Measurements from ENCODE around the gene PDE4C. TPM values are rescaled to one million over a fixed set of nuclear protein-coding genes. Genes with fewer than 3 reads are reported as not detected.

PDE4C gene
- total RNA-seq, 1 donor, result under 0.01 TPM

- TF ChIP-seq CTCF (IDR thresholded peaks at IDR 0.05; ENCODE audit: extremely low read depth, low read depth, low read length), result no peak
- no peak overlapping the region for H2AFZ ChIP-seq (ENCODE audit: low read length)
- H3K4me2 ChIP-seq (ENCODE audit: insufficient read depth, low read length), result no peak overlapping the region
Measured at GRCh38 chr19:18226956-18227780, 930 bp upstream of the PDE4C start.

GRCh38 chr19:18225355-18225701, 910 bp downstream of the PDE4C start:
- Histone ChIP-seq H3K4me1 (ENCODE audit: insufficient read depth, low read length) (peaks cover 12% of the 10 kb centered on the region), H3K36me3 (ENCODE audit: insufficient read depth, low read length) (no peaks in the 10 kb centered on the region), H3K27me3 (ENCODE audit: insufficient read depth, low read length) (peaks cover 24% of the 10 kb centered on the region), H3K4me3 (ENCODE audit: insufficient read depth, low read length) (no peak overlapping the region), H4K20me1 (ENCODE audit: insufficient read depth, low read length) (no peaks in the 10 kb centered on the region), H3K9me3 (ENCODE audit: low read depth, low read length) (no peaks in the 10 kb centered on the region), H2AFZ (ENCODE audit: low read length) (no peak overlapping the region), H3K79me2 (ENCODE audit: insufficient read depth, low read length) (no peaks in the 10 kb centered on the region), H3K27ac (ENCODE audit: low read depth, low read length) (no peak overlapping the region), H3K4me2 (ENCODE audit: insufficient read depth, low read length) (peak overlapping the region; percentile 86)
- DNase-seq (ENCODE audit: insufficient read length, low spot score, missing footprints), result peak; percentile 60
- TF ChIP-seq CTCF (IDR thresholded peaks at IDR 0.05; ENCODE audit: extremely low read depth, low read depth, low read length), result no peak

More at GRCh38 chr19:18226956-18227780, 930 bp upstream of the PDE4C start:
- H3K4me3 ChIP-seq (ENCODE audit: insufficient read depth, low read length), result no peak overlapping the region
- DNase-seq (ENCODE audit: insufficient read length, low spot score, missing footprints), result peak; percentile 3
- H3K4me1 ChIP-seq (ENCODE audit: insufficient read depth, low read length), result peaks cover 12% of the 10 kb centered on the region
- no peak overlapping the region for H3K27ac ChIP-seq (ENCODE audit: low read depth, low read length)
- H3K9me3 ChIP-seq (ENCODE audit: low read depth, low read length), result no peaks in the 10 kb centered on the region
- H3K79me2 ChIP-seq (ENCODE audit: insufficient read depth, low read length), result no peaks in the 10 kb centered on the region
- H4K20me1 ChIP-seq (ENCODE audit: insufficient read depth, low read length), result no peaks in the 10 kb centered on the region
- H3K27me3 ChIP-seq (ENCODE audit: insufficient read depth, low read length), result peaks cover 24% of the 10 kb centered on the region
- no peaks in the 10 kb centered on the region for H3K36me3 ChIP-seq (ENCODE audit: insufficient read depth, low read length)

- no peaks in the 10 kb centered on the region for H4K20me1 ChIP-seq (ENCODE audit: insufficient read depth, low read length)
- H2AFZ ChIP-seq (ENCODE audit: low read length), result peak overlapping the region; percentile 90
- H3K4me1 ChIP-seq (ENCODE audit: insufficient read depth, low read length), result peaks cover 12% of the 10 kb centered on the region
- H3K9me3 ChIP-seq (ENCODE audit: low read depth, low read length), result no peaks in the 10 kb centered on the region
- peak; percentile 100 for DNase-seq (ENCODE audit: insufficient read length, low spot score, missing footprints)
- no peaks in the 10 kb centered on the region for H3K79me2 ChIP-seq (ENCODE audit: insufficient read depth, low read length)
- no peaks in the 10 kb centered on the region for H3K36me3 ChIP-seq (ENCODE audit: insufficient read depth, low read length)
- no peak overlapping the region for H3K27ac ChIP-seq (ENCODE audit: low read depth, low read length)
- H3K27me3 ChIP-seq (ENCODE audit: insufficient read depth, low read length), result peaks cover 21% of the 10 kb centered on the region
- TF ChIP-seq CTCF (IDR thresholded peaks at IDR 0.05; ENCODE audit: extremely low read depth, low read depth, low read length), result no peak
- peak overlapping the region; percentile 67 for H3K4me3 ChIP-seq (ENCODE audit: insufficient read depth, low read length)
- H3K4me2 ChIP-seq (ENCODE audit: insufficient read depth, low read length), result peak overlapping the region; percentile 86
Measured at GRCh38 chr19:18224525-18225354, 1.5 kb downstream of the PDE4C start.

All from osteoblast (primary cell).